ENCODE data around the gene CCND1.

GRCh38 chr11:69700278-69701140 lies 59.6 kb downstream of the CCND1 start:
- TF ChIP-seq POLR2A (IDR thresholded peaks at IDR 0.05) (no peak), CTCF (IDR thresholded peaks at IDR 0.05) (no peak)
